Measurements from ENCODE around the gene SACM1L. TPM values are rescaled to one million over a fixed set of nuclear protein-coding genes. Genes with fewer than 3 reads are reported as not detected.
A peak's percentile ranks its signal among the peaks of the same experiment; 100 is the strongest.

Gene SACM1L
- total RNA-seq, 2 donors from 2014 or later = 25.1 to 49.5 TPM

DNA sequence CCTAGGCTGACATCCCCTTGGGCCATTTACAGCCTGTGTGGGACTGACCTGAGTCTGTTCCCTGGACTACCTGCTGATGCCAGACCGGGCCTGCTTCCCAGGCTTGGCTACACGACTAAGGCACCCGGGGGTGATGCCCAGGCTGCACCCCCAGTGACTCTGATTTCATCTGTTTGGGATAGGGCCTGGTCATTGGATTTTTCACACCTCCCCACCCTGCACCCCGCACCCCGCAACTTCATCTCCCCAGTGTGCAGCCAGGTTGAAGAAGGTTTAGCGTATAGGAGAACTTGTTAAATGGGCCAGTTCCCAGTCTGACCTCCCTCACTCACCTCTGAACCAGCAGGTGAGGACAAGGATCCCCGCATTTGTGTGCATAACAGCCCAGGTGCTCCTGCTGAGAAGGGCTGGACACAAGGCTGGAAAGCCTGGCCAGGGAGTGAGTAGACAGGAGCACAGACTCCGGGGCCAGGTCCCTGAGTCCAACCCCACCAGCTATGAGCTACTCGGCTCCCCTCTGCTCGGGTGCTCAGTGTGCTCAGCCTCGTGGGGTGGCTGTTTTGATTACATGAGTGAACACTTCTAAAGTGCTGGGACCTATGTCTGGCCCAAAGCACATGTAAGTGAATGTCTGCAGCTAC, 88.7 kb downstream of the SACM1L start:
- TF ChIP-seq POLR2A (IDR thresholded peaks at IDR 0.05) = no peak
- TF ChIP-seq, protein P1, sequence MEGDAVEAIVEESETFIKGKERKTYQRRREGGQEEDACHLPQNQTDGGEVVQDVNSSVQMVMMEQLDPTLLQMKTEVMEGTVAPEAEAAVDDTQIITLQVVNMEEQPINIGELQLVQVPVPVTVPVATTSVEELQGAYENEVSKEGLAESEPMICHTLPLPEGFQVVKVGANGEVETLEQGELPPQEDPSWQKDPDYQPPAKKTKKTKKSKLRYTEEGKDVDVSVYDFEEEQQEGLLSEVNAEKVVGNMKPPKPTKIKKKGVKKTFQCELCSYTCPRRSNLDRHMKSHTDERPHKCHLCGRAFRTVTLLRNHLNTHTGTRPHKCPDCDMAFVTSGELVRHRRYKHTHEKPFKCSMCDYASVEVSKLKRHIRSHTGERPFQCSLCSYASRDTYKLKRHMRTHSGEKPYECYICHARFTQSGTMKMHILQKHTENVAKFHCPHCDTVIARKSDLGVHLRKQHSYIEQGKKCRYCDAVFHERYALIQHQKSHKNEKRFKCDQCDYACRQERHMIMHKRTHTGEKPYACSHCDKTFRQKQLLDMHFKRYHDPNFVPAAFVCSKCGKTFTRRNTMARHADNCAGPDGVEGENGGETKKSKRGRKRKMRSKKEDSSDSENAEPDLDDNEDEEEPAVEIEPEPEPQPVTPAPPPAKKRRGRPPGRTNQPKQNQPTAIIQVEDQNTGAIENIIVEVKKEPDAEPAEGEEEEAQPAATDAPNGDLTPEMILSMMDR (IDR thresholded peaks at IDR 0.05) = no peak
- Histone ChIP-seq H3K9me3 (no peaks in the 10 kb centered on the region), H3K36me3 (replicated peaks in 1 of 2; ENCODE audit: insufficient read depth in 1 of 2, low read depth in 2 of 2) (no peaks in the 10 kb centered on the region), H3K4me3 (no peak overlapping the region), H3K27me3 (no peaks in the 10 kb centered on the region), H3K27ac (no peak overlapping the region), H3K4me1 (peaks cover 7% of the 10 kb centered on the region)
- WGBS, 2 donors = 81 to 88% methylated on average over 4 to 11 of the region's 11 CpGs
- no peak for ATAC-seq
- DNase-seq = no peak
- intact Hi-C loops (cut with DNase I) = no loop called here

DNA sequence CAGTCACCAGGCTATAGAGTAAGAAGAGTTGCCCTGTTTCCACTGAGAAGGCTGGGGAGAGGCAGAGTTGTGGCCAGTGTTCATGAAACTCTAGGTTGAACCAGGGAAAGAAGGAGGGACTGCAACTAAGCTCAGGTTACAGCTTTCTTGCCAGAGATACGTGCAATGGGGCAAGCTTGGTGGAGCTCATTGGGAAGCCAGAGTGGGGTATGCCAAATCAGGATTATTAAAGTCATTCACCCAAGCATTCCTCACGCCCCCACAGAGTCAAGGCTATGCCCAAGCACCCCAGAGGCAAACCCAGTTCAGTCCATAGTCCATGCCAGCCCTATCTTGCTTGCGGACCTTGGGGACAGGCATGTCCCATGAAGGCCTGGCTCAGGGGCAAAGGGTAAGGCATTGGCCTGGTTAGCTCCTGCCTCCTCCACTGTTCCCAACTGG, 89.6 kb downstream of the SACM1L start:
- no peak for ATAC-seq
- TF ChIP-seq POLR2A (IDR thresholded peaks at IDR 0.05) = no peak
- TF ChIP-seq, protein P1 (IDR thresholded peaks at IDR 0.05) = no peak
- Histone ChIP-seq H3K4me3 (no peak overlapping the region), H3K4me1 (peaks cover 8% of the 10 kb centered on the region), H3K27me3 (no peaks in the 10 kb centered on the region), H3K27ac (no peak overlapping the region), H3K9me3 (no peaks in the 10 kb centered on the region), H3K36me3 (replicated peaks in 1 of 2; ENCODE audit: insufficient read depth in 1 of 2, low read depth in 2 of 2) (no peaks in the 10 kb centered on the region)
- peak in 1 of 4 donors; percentile 14 for DNase-seq
- intact Hi-C loops (cut with DNase I) = no loop called here
- 44 to 54% methylated on average over 3 of the region's 3 CpGs for WGBS, 2 donors

DNA sequence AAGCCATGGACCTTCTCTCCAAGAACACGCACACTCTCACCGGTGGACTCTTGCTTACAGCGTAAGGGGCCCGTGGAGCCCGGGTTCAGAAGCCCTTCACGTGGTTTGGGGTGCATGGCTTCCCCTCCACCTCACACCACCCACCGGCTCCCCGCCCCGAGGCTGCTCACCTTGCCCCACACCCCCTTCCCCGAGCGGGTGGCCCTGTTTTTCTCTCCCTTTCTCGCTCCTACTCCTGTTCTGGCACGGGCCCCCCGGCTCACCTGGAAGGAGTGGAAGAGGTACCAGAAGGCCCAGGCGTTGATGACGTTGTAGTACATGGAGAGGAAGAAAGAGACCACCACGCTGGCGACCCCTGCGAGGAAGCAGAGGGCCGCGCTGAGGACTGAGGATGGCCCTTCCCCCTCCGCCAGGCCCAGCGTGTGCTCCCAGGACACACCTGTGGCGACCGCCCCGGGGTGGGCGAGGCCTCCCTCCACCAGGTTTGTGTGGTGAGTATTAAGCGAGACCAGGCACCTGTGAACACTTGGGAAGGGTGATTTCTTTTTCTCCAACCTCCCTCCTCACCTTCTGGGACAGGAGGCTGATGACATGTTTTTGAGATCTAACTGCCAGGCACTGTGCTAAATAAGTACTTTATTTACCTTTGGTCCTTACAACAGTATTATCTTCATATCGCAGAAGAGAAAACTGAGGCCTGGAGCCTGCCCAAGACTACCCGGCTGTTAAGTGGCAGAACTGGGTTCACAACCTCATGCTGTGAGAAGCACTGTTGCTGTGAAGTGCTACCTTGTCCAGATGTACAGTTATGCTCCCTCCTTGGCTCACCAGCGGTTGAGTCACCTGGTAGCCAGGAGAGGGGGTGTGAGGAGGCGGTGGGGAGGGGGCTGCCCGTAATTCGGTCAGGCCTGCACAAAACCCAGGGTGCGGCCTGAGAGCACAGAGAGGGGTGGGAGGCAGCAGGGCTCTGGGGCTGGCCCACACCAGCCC, 90.8 kb downstream of the SACM1L start:
- ATAC-seq (no peak), DNase-seq (no peak)
- WGBS, 2 donors = 86 to 87% methylated on average over 35 of the region's 35 CpGs
- intact Hi-C loops (cut with DNase I) = no loop called here
- no peaks in the 10 kb centered on the region for H3K9me3 ChIP-seq
- no peak overlapping the region for H3K27ac ChIP-seq
- no peak overlapping the region for H3K4me3 ChIP-seq
- no peak for TF ChIP-seq POLR2A (IDR thresholded peaks at IDR 0.05)
- TF ChIP-seq, protein P1 (IDR thresholded peaks at IDR 0.05) = no peak
- peaks cover 10% of the 10 kb centered on the region for H3K4me1 ChIP-seq
- H3K36me3 ChIP-seq (replicated peaks in 1 of 2; ENCODE audit: insufficient read depth in 1 of 2, low read depth in 2 of 2) = no peaks in the 10 kb centered on the region
- no peaks in the 10 kb centered on the region for H3K27me3 ChIP-seq

DNA sequence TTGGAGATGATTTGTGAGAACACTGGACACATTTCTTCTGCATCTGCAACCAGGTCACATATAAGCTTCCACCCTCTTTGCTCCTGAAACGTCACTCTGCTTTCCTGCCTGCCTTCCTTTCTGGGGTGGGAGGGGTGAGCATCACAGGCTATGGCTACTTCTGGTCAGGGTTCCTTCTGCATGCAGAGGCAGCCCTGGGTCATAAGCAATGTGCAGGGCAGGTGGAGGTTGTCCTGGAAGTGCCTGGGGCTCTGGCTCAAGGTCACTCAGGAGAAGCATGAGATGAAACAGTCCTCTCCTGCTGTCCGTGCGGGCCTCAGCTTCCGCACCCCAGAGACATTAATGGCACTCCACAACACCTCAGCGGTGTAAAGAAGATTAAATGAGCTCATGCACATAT, 92.1 kb downstream of the SACM1L start:
- intact Hi-C loops (cut with DNase I) = no loop called here
- DNase-seq = no peak
- Histone ChIP-seq H3K27me3 (no peaks in the 10 kb centered on the region), H3K4me3 (no peak overlapping the region), H3K9me3 (no peaks in the 10 kb centered on the region), H3K4me1 (peaks cover 10% of the 10 kb centered on the region), H3K36me3 (replicated peaks in 1 of 2; ENCODE audit: insufficient read depth in 1 of 2, low read depth in 2 of 2) (no peaks in the 10 kb centered on the region), H3K27ac (no peak overlapping the region)
- TF ChIP-seq POLR2A (IDR thresholded peaks at IDR 0.05) = no peak
- TF ChIP-seq, protein P1 (IDR thresholded peaks at IDR 0.05) = no peak
- 68 to 77% methylated on average over 5 of the region's 5 CpGs for WGBS, 2 donors
- no peak for ATAC-seq

Measured in body of pancreas (tissue), 4 donors.